Ectodermal cell (in vitro differentiated cells): Measurements from ENCODE around the gene GPC3.

ENCODE experiments used
- H3K27ac ChIP-seq: 2 replicates; pipeline ENCODE4 v1.7.0; 2013; ENCODE audit warnings: mild to moderate bottlenecking, low read depth, low read length; ENCODE audit not compliant: insufficient read depth, poor library complexity, severe bottlenecking
- H3K27me3 ChIP-seq: 2 replicates; pipeline ENCODE4 v1.7.0; 2013; ENCODE audit warnings: mild to moderate bottlenecking, low read length; ENCODE audit not compliant: insufficient read depth, control insufficient read depth, poor library complexity, severe bottlenecking
- H3K36me3 ChIP-seq: one replicate; pipeline ENCODE4 v1.7.0; 2013; ENCODE audit warnings: low read length; ENCODE audit not compliant: control insufficient read depth, insufficient read depth
- H3K4me1 ChIP-seq: one replicate; pipeline ENCODE4 v1.7.0; 2013; ENCODE audit warnings: low read length; ENCODE audit not compliant: control insufficient read depth, insufficient read depth
- H3K4me3 ChIP-seq: 2 replicates; pipeline ENCODE4 v1.7.0; 2013; ENCODE audit warnings: low read depth, low read length, control low read depth; ENCODE audit not compliant: insufficient read depth
- H3K9me3 ChIP-seq: 2 replicates; pipeline ENCODE4 v1.7.0; 2013; ENCODE audit warnings: mild to moderate bottlenecking, low read length, moderate library complexity; ENCODE audit not compliant: control insufficient read depth
- WGBS, 2 experiments: methylation state at CpG; one replicate each; pipeline ENCODE4 v1.1.7; 2013; ENCODE audit warnings: missing lambda C conversion rate in 2 of 2; 5-methylcytosine and 5-hydroxymethylcytosine counted together

GPC3 gene

DNA sequence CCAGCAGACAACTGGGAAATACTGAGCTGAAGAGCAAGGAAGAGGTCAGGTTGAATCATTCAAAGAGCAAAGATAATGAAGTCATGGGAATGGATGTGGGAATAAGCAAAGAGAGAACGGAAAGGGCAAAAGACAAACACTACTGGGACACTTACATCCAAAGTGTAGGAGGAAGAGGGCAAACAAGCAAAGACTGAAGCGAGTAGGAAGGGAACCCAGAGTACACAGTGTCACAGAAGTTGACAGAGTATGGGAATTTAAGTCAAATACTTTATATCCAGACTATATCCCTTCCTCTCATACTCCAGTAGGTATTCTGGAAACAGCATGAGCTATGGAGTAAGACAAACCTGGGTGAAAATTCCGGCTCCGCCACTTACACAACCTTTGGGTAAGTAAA is 12.5 kb downstream of the GPC3 start:
- no peaks in the 10 kb centered on the region for H3K36me3 ChIP-seq
- H3K9me3 ChIP-seq: no peaks in the 10 kb centered on the region
- H3K27ac ChIP-seq: no peak overlapping the region
- WGBS, 2 experiments: 97 to 100% methylated on average over 3 to 4 of the region's 4 CpGs
- no peaks in the 10 kb centered on the region for H3K27me3 ChIP-seq
- no peak overlapping the region for H3K4me3 ChIP-seq
- peaks cover 20% of the 10 kb centered on the region for H3K4me1 ChIP-seq

DNA sequence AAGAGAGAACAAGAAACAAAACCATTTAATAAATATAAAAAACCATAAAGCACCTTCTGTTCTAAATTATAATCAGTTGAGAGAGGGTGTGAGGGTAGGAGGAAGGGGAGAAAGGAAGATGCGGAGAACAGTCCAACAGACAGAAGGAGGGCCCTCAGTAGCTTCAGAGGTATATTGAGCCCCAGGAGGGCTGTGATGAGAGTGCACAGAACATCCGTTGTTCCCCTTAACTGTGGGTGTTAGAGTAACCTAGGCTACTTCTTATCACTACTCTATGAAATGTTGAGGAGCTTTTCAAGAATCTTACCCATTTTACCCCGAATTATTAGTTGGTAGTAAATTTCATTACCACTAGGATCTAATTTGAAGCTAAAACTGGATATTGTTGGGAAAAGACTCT is 13.8 kb downstream of the GPC3 start:
- H3K27ac ChIP-seq: no peak overlapping the region
- H3K9me3 ChIP-seq: no peaks in the 10 kb centered on the region
- no peak overlapping the region for H3K4me3 ChIP-seq
- 85 to 90% methylated on average over 1 to 2 of the region's 3 CpGs for WGBS, 2 experiments
- H3K4me1 ChIP-seq: peaks cover 20% of the 10 kb centered on the region
- H3K36me3 ChIP-seq: no peaks in the 10 kb centered on the region
- H3K27me3 ChIP-seq: no peaks in the 10 kb centered on the region

DNA sequence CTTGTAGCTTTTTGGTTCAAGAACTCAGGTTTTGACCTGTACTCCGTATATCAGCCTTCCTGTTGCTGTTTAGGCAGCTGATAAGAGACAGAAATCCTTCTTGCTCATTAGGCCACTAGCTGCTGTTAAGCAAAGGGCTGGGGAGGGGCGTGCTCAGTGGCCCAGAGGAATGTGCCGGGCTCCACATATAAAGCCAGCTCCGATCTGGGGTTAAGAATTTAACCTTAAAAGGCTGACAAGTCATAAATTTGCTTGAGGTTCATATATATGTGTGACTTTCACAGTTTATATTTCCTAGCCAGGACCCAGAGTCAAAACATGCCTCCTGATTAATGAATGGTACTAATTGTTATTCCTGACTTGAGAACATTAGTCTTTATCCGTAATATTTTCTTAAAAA is 15.3 kb downstream of the GPC3 start:
- no peaks in the 10 kb centered on the region for H3K36me3 ChIP-seq
- no peak overlapping the region for H3K4me3 ChIP-seq
- H3K27ac ChIP-seq: no peak overlapping the region
- no peaks in the 10 kb centered on the region for H3K27me3 ChIP-seq
- H3K9me3 ChIP-seq: no peaks in the 10 kb centered on the region
- WGBS, 2 experiments: 4 to 13% methylated on average over 4 of the region's 5 CpGs
- H3K4me1 ChIP-seq: peaks cover 20% of the 10 kb centered on the region

DNA sequence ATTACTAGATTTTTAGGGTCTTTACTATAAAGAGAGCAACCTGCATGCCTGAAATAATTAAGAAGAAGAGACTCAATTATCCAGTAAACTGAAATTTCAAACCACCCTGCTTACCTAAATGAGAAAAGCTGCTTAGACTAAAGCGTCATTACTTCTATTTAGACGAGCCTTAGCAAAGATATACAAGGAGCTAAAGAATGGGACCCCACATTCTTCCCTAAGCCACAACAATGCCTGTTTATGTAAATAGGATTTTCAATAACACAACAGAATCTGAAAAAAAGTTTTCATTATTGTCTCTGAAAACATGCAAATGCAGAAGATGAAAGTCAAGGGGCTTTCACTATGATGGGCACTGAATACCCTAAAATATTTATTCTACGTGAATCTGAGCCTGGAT is 16.2 kb downstream of the GPC3 start:
- Histone ChIP-seq H3K27me3 (no peaks in the 10 kb centered on the region), H3K27ac (no peak overlapping the region), H3K9me3 (no peaks in the 10 kb centered on the region), H3K4me1 (peaks cover 20% of the 10 kb centered on the region), H3K36me3 (no peaks in the 10 kb centered on the region), H3K4me3 (no peak overlapping the region)
- 15 to 22% methylated on average over 3 of the region's 3 CpGs for WGBS, 2 experiments

DNA sequence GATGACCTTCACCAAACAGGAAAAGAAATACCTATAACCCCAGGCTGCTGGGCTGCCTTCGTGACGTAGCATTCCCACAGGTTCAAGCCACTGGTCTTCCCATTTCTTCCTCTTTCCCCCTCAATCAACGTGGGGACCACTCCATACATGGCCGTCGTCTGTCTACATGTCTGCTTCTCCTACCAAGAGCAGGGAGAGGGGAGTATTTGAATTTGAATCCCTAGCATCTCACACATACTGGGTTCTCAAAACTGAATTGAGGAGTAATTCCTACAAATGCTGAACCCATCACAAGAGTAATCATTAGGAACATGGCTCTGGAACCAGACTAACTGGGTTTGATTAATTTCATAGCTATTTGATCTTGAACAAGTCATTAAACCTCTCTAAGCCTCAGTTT is 17.3 kb downstream of the GPC3 start:
- no peak overlapping the region for H3K27ac ChIP-seq
- 89 to 99% methylated on average over 2 to 5 of the region's 5 CpGs for WGBS, 2 experiments
- no peak overlapping the region for H3K4me3 ChIP-seq
- H3K27me3 ChIP-seq: no peaks in the 10 kb centered on the region
- H3K9me3 ChIP-seq: no peaks in the 10 kb centered on the region
- peaks cover 20% of the 10 kb centered on the region for H3K4me1 ChIP-seq
- H3K36me3 ChIP-seq: no peaks in the 10 kb centered on the region

DNA sequence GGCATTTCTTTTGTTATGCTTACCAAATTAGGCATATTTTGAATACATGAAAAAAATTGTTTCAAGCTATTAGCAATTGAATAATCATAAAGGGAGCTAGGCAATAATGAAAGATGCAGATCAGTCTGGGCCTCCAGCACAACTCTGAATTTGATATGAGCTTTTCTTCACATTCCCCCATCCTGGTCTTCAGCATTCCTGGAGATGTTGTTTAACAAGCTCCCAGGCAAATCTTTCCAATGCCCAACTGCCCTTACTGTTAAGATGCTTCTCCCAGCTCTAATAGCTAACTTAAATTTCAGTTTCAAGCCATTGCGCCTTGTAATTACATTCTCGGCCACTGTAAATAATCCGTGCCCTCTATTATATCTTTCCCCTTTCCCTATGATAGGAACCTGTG is 19.2 kb downstream of the GPC3 start:
- H3K27me3 ChIP-seq: no peaks in the 10 kb centered on the region
- H3K4me1 ChIP-seq: peaks cover 20% of the 10 kb centered on the region
- H3K4me3 ChIP-seq: no peak overlapping the region
- 92 to 100% methylated on average over 1 to 3 of the region's 3 CpGs for WGBS, 2 experiments
- H3K9me3 ChIP-seq: no peaks in the 10 kb centered on the region
- no peaks in the 10 kb centered on the region for H3K36me3 ChIP-seq
- no peak overlapping the region for H3K27ac ChIP-seq

DNA sequence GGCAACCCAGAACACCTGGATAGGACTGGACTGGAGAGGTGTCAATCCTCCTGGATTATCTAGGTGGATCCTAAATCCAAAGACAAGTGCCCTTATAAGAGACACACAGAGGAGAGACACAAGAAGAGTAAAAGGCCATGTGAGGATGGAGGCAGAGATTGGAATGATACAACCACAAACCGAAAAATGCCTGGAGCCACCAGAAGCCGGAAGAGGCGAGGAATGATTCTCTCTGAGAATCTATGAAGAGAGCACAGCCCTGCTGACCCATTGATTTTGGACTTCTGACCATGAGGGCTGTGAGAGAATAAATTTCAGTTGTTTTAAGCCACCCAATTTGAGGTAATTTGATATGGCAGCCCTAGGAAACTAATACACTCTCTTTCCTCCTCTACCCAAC is 20.1 kb downstream of the GPC3 start:
- no peaks in the 10 kb centered on the region for H3K36me3 ChIP-seq
- H3K27ac ChIP-seq: no peak overlapping the region
- 90 to 96% methylated on average over 3 of the region's 3 CpGs for WGBS, 2 experiments
- H3K4me1 ChIP-seq: peaks cover 16% of the 10 kb centered on the region
- no peaks in the 10 kb centered on the region for H3K27me3 ChIP-seq
- H3K4me3 ChIP-seq: no peak overlapping the region
- H3K9me3 ChIP-seq: no peaks in the 10 kb centered on the region

DNA sequence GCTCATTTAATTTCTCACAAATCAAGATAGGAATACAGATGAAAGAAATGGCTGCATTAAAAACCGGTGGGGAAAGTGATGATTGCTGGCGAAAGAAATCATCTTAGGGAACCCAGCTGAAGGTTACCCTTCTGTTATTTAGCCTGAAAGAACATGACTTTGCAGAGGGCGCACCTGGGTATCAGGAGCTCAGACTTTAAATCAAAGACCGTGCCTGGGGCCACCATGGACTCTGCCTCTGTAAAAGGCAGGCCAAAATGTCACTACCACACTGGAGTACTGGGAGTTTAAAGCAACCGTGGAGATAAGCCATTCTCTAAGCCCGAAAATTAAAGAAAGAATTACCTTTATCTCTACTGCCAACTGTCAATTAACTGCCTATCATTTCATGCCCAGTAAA is 24.3 kb downstream of the GPC3 start:
- Histone ChIP-seq H3K9me3 (no peaks in the 10 kb centered on the region), H3K27ac (no peak overlapping the region), H3K36me3 (no peaks in the 10 kb centered on the region), H3K4me3 (no peak overlapping the region), H3K27me3 (no peaks in the 10 kb centered on the region), H3K4me1 (no peaks in the 10 kb centered on the region)
- WGBS, 2 experiments: 96 to 97% methylated on average over 6 of the region's 6 CpGs

DNA sequence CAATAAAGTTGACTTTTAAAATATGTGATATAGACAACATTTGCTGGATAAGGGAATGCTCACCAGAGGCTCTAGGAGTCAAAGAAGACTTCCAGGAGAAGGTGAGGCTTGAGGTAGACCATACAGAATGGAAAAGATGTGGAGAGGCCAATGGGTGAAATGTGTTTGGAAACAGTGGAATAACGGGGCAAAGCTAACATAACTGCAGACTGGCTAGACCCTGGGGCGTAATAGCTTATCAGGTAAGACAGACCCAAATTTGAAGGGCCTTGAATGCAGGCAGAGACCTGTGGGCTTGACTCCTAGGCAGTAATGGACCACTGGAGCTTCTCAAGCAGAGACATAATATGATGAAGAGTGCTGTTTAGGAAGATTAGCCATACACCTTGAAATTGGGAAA is 25.4 kb downstream of the GPC3 start:
- no peak overlapping the region for H3K4me3 ChIP-seq
- no peaks in the 10 kb centered on the region for H3K4me1 ChIP-seq
- H3K36me3 ChIP-seq: no peaks in the 10 kb centered on the region
- WGBS, 2 experiments: 93% methylated on average over 2 of the region's 2 CpGs
- no peak overlapping the region for H3K27ac ChIP-seq
- no peaks in the 10 kb centered on the region for H3K9me3 ChIP-seq
- H3K27me3 ChIP-seq: no peaks in the 10 kb centered on the region

DNA sequence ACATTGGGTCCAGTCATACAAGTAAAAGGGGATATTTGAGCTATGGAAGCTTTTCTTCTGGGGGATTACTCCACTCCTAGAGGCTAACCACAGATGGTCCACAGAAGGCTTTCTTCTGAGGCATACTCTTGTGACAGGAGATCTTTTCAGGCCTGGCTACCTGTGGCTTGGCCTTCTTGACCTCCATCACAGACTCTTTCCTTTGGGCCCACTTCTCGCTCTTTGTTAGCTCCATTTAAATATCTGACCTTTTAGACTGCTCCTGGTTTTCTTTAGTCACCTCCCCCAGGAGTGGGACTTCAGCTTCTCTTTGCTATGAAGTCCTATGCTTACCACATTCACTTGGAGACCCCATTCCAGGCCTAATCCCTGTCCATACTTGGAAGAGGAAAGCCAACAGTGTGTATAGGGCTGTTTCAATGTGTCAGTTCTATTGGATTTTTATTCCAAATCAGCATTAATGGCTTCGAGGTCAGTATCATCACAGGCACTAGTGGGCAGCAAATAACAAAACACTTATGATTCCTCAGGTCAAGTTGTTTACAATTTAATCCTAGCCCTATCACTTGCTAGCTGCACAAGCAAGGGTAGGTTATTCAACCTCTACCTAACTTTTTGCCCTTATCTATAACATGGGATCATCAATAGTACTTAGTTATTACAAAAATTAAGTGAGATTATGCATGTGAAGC is 26.3 kb downstream of the GPC3 start:
- WGBS, 2 experiments: 89 to 97% methylated on average over 2 of the region's 2 CpGs
- Histone ChIP-seq H3K36me3 (no peaks in the 10 kb centered on the region), H3K4me1 (no peaks in the 10 kb centered on the region), H3K27me3 (no peaks in the 10 kb centered on the region), H3K27ac (no peak overlapping the region), H3K9me3 (no peaks in the 10 kb centered on the region), H3K4me3 (no peak overlapping the region)
